ENCODE data around the gene SAT2. TPM values are rescaled to one million over a fixed set of nuclear protein-coding genes. Genes with fewer than 3 reads are reported as not detected.

SAT2 gene
- total RNA-seq, 4 donors from 2014 or later: 144 to 303 (median 229) TPM

DNA sequence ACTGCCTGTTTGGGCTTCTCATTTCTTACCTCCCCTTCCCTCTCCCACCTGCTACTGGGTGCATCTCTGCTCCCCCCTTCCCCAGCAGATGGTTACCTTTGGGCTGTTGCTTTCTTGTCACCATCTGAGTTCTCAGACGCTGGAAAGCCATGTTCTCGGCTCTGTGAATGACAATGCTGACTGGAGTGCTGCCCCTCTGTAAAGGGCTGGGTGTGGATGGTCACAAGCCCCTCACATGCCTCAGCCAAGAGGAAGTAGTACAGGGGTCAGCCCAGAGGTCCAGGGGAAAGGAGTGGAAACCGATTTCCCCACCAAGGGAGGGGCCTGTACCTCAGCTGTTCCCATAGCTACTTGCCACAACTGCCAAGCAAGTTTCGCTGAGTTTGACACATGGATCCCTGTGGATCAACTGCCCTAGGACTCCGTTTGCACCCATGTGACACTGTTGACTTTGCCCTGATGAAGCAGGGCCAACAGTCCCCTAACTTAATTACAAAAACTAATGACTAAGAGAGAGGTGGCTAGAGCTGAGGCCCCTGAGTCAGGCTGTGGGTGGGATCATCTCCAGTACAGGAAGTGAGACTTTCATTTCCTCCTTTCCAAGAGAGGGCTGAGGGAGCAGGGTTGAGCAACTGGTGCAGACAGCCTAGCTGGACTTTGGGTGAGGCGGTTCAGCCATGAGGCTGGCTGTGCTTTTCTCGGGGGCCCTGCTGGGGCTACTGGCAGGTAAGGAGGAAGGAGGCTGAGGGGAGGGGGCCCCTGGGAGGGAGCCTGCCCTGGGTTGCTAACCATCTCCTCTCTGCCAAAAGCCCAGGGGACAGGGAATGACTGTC lies 48.4 kb downstream of the SAT2 start, which contains the start of gene CD68:
TSS of gene CD68 (plus strand) at position 638 of the 833 bp plus-strand sequence. CDS start at position 678, 40 bp downstream.
- peak within 1 kb of the TSS; percentile 12 to 54 (median 36) for H3K4me3 ChIP-seq
- TF ChIP-seq, protein P1, sequence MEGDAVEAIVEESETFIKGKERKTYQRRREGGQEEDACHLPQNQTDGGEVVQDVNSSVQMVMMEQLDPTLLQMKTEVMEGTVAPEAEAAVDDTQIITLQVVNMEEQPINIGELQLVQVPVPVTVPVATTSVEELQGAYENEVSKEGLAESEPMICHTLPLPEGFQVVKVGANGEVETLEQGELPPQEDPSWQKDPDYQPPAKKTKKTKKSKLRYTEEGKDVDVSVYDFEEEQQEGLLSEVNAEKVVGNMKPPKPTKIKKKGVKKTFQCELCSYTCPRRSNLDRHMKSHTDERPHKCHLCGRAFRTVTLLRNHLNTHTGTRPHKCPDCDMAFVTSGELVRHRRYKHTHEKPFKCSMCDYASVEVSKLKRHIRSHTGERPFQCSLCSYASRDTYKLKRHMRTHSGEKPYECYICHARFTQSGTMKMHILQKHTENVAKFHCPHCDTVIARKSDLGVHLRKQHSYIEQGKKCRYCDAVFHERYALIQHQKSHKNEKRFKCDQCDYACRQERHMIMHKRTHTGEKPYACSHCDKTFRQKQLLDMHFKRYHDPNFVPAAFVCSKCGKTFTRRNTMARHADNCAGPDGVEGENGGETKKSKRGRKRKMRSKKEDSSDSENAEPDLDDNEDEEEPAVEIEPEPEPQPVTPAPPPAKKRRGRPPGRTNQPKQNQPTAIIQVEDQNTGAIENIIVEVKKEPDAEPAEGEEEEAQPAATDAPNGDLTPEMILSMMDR (IDR thresholded peaks at IDR 0.05): no peak
- TF ChIP-seq POLR2A (IDR thresholded peaks at IDR 0.05): peak; percentile 89 to 95
- H3K36me3 ChIP-seq: peaks cover 0 to 47% (median 0%) of the 10 kb centered on the region in 3 donors
- H3K27ac ChIP-seq: peak within 1 kb of the TSS; percentile 83 to 93 (median 90)
- H3K4me1 ChIP-seq: peaks cover 10 to 86% (median 45%) of the 10 kb centered on the region in 4 donors
- no peaks in the 10 kb centered on the region for H3K9me3 ChIP-seq
- DNase-seq: peak; percentile 75 to 93 (median 84)
- H3K27me3 ChIP-seq: no peaks in the 10 kb centered on the region

DNA sequence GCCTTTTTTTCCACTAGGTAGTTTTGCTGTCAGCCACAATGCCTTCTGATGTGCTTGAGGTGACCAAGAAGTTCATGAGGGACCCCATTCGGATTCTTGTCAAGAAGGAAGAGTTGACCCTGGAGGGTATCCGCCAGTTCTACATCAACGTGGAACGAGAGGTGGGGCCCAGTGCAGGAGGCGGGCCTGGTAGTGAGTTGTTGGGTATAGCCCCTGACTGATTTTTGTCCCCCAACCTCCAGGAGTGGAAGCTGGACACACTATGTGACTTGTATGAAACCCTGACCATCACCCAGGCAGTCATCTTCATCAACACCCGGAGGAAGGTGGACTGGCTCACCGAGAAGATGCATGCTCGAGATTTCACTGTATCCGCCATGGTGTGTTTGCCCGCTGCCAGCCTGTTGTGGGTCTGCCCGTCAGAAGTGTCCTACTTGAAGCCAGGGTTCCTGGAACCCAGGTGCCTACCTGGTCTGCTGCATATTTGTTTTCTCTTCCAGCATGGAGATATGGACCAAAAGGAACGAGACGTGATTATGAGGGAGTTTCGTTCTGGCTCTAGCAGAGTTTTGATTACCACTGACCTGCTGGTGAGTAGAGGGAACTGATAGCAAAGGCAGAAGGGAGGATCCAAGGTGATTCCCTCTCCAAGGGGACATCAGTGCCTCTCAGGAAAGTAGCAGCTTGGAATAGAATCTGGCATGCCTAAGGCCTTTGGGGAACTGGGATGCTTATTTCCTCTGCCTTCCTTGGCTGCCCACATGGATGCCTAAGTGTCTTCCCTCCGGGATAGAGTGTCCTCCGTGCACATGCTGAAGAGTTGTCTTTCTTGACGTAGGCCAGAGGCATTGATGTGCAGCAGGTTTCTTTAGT lies 50.1 kb downstream of the SAT2 start:
- Histone ChIP-seq H3K9me3 (no peaks in the 10 kb centered on the region), H3K4me1 (peaks cover 4 to 84% (median 42%) of the 10 kb centered on the region in 4 donors), H3K27me3 (no peaks in the 10 kb centered on the region), H3K27ac (peak overlapping the region in 2 of 4 donors; percentile 40 to 93), H3K4me3 (no peak overlapping the region), H3K36me3 (peaks cover 0 to 51% (median 0%) of the 10 kb centered on the region in 3 donors)
- TF ChIP-seq, protein P1 (IDR thresholded peaks at IDR 0.05): no peak
- no peak for DNase-seq

DNA sequence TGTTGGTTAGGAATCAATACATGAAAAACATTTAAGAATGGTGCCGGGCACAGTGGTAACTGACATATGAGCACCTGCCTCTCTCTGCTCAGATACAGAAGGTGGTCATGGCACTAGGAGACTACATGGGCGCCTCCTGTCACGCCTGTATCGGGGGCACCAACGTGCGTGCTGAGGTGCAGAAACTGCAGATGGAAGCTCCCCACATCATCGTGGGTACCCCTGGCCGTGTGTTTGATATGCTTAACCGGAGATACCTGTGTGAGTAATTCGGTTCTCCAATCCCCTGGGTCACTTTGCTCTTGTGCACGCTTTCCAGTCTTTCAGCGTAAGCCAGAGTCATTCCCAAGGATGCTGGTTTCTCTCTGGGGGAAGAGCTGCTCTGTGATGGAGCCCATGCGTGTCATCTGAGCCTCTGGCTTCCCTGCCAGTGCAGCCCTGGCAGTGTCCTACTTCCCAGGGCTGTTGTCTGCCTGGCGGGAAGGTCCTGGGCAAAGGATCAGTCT lies 51.1 kb downstream of the SAT2 start:
- Histone ChIP-seq H3K9me3 (no peaks in the 10 kb centered on the region), H3K27me3 (no peaks in the 10 kb centered on the region), H3K36me3 (peaks cover 0 to 51% (median 0%) of the 10 kb centered on the region in 3 donors), H3K4me3 (no peak overlapping the region), H3K4me1 (peaks cover 4 to 74% (median 38%) of the 10 kb centered on the region in 4 donors), H3K27ac (no peak overlapping the region)
- no peak for DNase-seq
- TF ChIP-seq POLR2A (IDR thresholded peaks at IDR 0.05): no peak
- TF ChIP-seq, protein P1 (IDR thresholded peaks at IDR 0.05): no peak

Small RNA genes lying within 50 kb of the gene (small RNA-seq; reads per million reads assigned to genes)
- 0 reads per million in 2 donors for gene CD68
- 0 reads per million in 2 donors for gene SNORD10

Other genes starting within 250 kb of the SAT2 start
- gene TNK1, start 246.7 kb downstream of the SAT2 start, total RNA-seq: 10 to 100 TPM; 19.8 to 54.4 (median 44.4) TPM
- gene PLSCR3, start 233.3 kb downstream of the SAT2 start, total RNA-seq: 10 to 100 TPM; 10.7 to 38.8 (median 21.9) TPM
- gene TMEM256, start 223.7 kb downstream of the SAT2 start, total RNA-seq: 100 to 1,000 TPM in 2 of 4 donors, 10 to 100 TPM in 2; 37.1 to 334 (median 126) TPM
- gene NLGN2, start 220.0 kb downstream of the SAT2 start, total RNA-seq: 1 to 10 TPM in 3 of 4 donors, under 1 TPM in 1; 0.88 to 9.9 (median 5.8) TPM
- gene SPEM1, start 207.5 kb downstream of the SAT2 start, total RNA-seq: not detected
- gene SPEM2, start 202.2 kb downstream of the SAT2 start, total RNA-seq: not detected
- not detected for gene SPEM3, start 199.0 kb downstream of the SAT2 start, total RNA-seq
- 10 to 100 TPM in 3 of 4 donors, 1 to 10 TPM in 1; 4.1 to 21.7 (median 17.0) TPM for gene TMEM102, start 192.4 kb downstream of the SAT2 start, total RNA-seq
- gene FGF11, start 188.3 kb downstream of the SAT2 start, total RNA-seq: 1 to 10 TPM in 1 of 4 donors, not detected in 3; 1.0 TPM
- gene CHRNB1, start 182.8 kb downstream of the SAT2 start, total RNA-seq: 1 to 10 TPM; 4.0 to 9.1 (median 5.8) TPM
- 10 to 100 TPM; 15.1 to 27.3 (median 24.5) TPM for gene ZBTB4, start 148.2 kb downstream of the SAT2 start, total RNA-seq
- gene SLC35G6, start 146.4 kb downstream of the SAT2 start, total RNA-seq: not detected
- 100 to 1,000 TPM in 3 of 4 donors, 10 to 100 TPM in 1; 94.6 to 204 (median 157) TPM for gene POLR2A, start 143.5 kb downstream of the SAT2 start, total RNA-seq
- 10 to 100 TPM in 3 of 4 donors, 1 to 10 TPM in 1; 7.6 to 58.6 (median 15.2) TPM for gene TNFSF12, start 78.8 kb downstream of the SAT2 start, total RNA-seq
- 10 to 100 TPM in 3 of 4 donors, 1 to 10 TPM in 1; 5.0 to 54.4 (median 38.7) TPM for gene TNFSF13, start 69.1 kb downstream of the SAT2 start, total RNA-seq
- gene SENP3, start 65.9 kb downstream of the SAT2 start, total RNA-seq: 10 to 100 TPM; 31.4 to 47.7 (median 43.7) TPM
- gene CD68, start 48.2 kb downstream of the SAT2 start, total RNA-seq: 100 to 1,000 TPM in 3 of 4 donors, 10 to 100 TPM in 1; 42.1 to 149 (median 124) TPM
- 100 to 1,000 TPM in 3 of 4 donors, 10 to 100 TPM in 1; 37.1 to 236 (median 125) TPM for gene MPDU1, start 44.0 kb downstream of the SAT2 start, total RNA-seq
- 1 to 10 TPM in 3 of 4 donors, not detected in 1; 1.9 to 2.7 (median 2.4) TPM for gene SOX15, start 37.7 kb downstream of the SAT2 start, total RNA-seq
- gene FXR2, start 12.9 kb downstream of the SAT2 start, total RNA-seq: 10 to 100 TPM; 28.8 to 38.1 (median 30.4) TPM
- gene SHBG, start 2.3 kb upstream of the SAT2 start, total RNA-seq: 10 to 100 TPM in 2 of 4 donors, 1 to 10 TPM in 2; 2.1 to 38.0 (median 16.3) TPM
- under 1 TPM in 1 of 4 donors, not detected in 3; 0.47 TPM for gene ATP1B2, start 23.1 kb upstream of the SAT2 start, total RNA-seq
- 10 to 100 TPM; 19.6 to 27.7 (median 25.1) TPM for gene TP53, start 59.7 kb upstream of the SAT2 start, total RNA-seq
- gene WRAP53, start 60.7 kb upstream of the SAT2 start, total RNA-seq: 1 to 10 TPM; 4.6 to 9.3 (median 6.2) TPM
- under 1 TPM in 1 of 4 donors, not detected in 3; 0.27 TPM for gene EFNB3, start 77.4 kb upstream of the SAT2 start, total RNA-seq
- under 1 TPM in 2 of 4 donors, not detected in 2; 0.18 to 0.83 TPM for gene DNAH2, start 89.9 kb upstream of the SAT2 start, total RNA-seq
- gene KDM6B, start 206.4 kb upstream of the SAT2 start, total RNA-seq: 10 to 100 TPM; 32.1 to 45.6 (median 36.4) TPM
- 10 to 100 TPM in 3 of 4 donors, 1 to 10 TPM in 1; 3.4 to 29.7 (median 12.9) TPM for gene TMEM88, start 227.2 kb upstream of the SAT2 start, total RNA-seq
- 10 to 100 TPM; 28.6 to 75.8 (median 47.8) TPM for gene NAA38, start 229.7 kb upstream of the SAT2 start, total RNA-seq
- gene CYB5D1, start 230.2 kb upstream of the SAT2 start, total RNA-seq: 1 to 10 TPM; 3.3 to 5.1 (median 4.2) TPM

All from Peyer's patch (tissue), 4 donors.